ENCODE results near the gene RAB40C.
A peak's percentile ranks its signal among the peaks of the same experiment; 100 is the strongest.

The RAB40C gene

GRCh38 chr16:651844-652243 is 62.0 kb downstream of the RAB40C start:
- H3K36me3 Mint-ChIP-seq (ENCODE audit: low read depth), result no peaks in the 10 kb centered on the region
- no peaks in the 10 kb centered on the region for H3K27me3 Mint-ChIP-seq (ENCODE audit: low read depth)
- no peak for DNase-seq (ENCODE audit: low spot score)
- H3K9me3 Mint-ChIP-seq, result no peaks in the 10 kb centered on the region
- H3K27ac Mint-ChIP-seq, result no peak overlapping the region
- no peak overlapping the region for H3K4me3 Mint-ChIP-seq
- H3K4me1 Mint-ChIP-seq (ENCODE audit: low read depth), result no peaks in the 10 kb centered on the region

GRCh38 chr16:652454-653305 is 62.8 kb downstream of the RAB40C start:
- DNase-seq (ENCODE audit: low spot score), result no peak
- no peaks in the 10 kb centered on the region for H3K27me3 Mint-ChIP-seq (ENCODE audit: low read depth)
- no peaks in the 10 kb centered on the region for H3K36me3 Mint-ChIP-seq (ENCODE audit: low read depth)
- H3K4me3 Mint-ChIP-seq, result no peak overlapping the region
- H3K27ac Mint-ChIP-seq, result no peak overlapping the region
- no peaks in the 10 kb centered on the region for H3K9me3 Mint-ChIP-seq
- no peaks in the 10 kb centered on the region for H3K4me1 Mint-ChIP-seq (ENCODE audit: low read depth)

GRCh38 chr16:654034-654433 is 64.2 kb downstream of the RAB40C start:
- DNase-seq (ENCODE audit: low spot score), result no peak
- Mint-ChIP-seq H3K4me3 (no peak overlapping the region), H3K4me1 (ENCODE audit: low read depth) (no peaks in the 10 kb centered on the region), H3K9me3 (no peaks in the 10 kb centered on the region), H3K27me3 (ENCODE audit: low read depth) (no peaks in the 10 kb centered on the region), H3K36me3 (ENCODE audit: low read depth) (no peaks in the 10 kb centered on the region), H3K27ac (no peak overlapping the region)

- H3K4me1 Mint-ChIP-seq (ENCODE audit: low read depth), result peaks cover 5% of the 10 kb centered on the region
- no peaks in the 10 kb centered on the region for H3K36me3 Mint-ChIP-seq (ENCODE audit: low read depth)
- H3K27ac Mint-ChIP-seq, result no peak overlapping the region
- no peaks in the 10 kb centered on the region for H3K27me3 Mint-ChIP-seq (ENCODE audit: low read depth)
- DNase-seq (ENCODE audit: low spot score), result no peak
- H3K4me3 Mint-ChIP-seq, result no peak overlapping the region
- H3K9me3 Mint-ChIP-seq, result no peaks in the 10 kb centered on the region
These were observed 67.6 kb downstream of the RAB40C start for GRCh38 chr16:657487-657886.

- Mint-ChIP-seq H3K36me3 (ENCODE audit: low read depth) (no peaks in the 10 kb centered on the region), H3K27me3 (ENCODE audit: low read depth) (no peaks in the 10 kb centered on the region), H3K9me3 (no peaks in the 10 kb centered on the region), H3K4me3 (no peak overlapping the region), H3K4me1 (ENCODE audit: low read depth) (peaks cover 5% of the 10 kb centered on the region), H3K27ac (no peak overlapping the region)
- no peak for DNase-seq (ENCODE audit: low spot score)
These were observed 69.1 kb downstream of the RAB40C start for GRCh38 chr16:658679-659571.

- H3K36me3 Mint-ChIP-seq (ENCODE audit: low read depth), result no peaks in the 10 kb centered on the region
- no peaks in the 10 kb centered on the region for H3K27me3 Mint-ChIP-seq (ENCODE audit: low read depth)
- no peak overlapping the region for H3K4me3 Mint-ChIP-seq
- H3K4me1 Mint-ChIP-seq (ENCODE audit: low read depth), result peaks cover 5% of the 10 kb centered on the region
- no peak overlapping the region for H3K27ac Mint-ChIP-seq
- DNase-seq (ENCODE audit: low spot score), result no peak
- H3K9me3 Mint-ChIP-seq, result no peaks in the 10 kb centered on the region
These were observed 69.8 kb downstream of the RAB40C start for GRCh38 chr16:659618-660017.

GRCh38 chr16:660132-660458 is 70.2 kb downstream of the RAB40C start:
- peaks cover 5% of the 10 kb centered on the region for H3K4me1 Mint-ChIP-seq (ENCODE audit: low read depth)

GRCh38 chr16:660459-661183 is 70.8 kb downstream of the RAB40C start:
- peak; percentile 68 for DNase-seq (ENCODE audit: low spot score)
- peak overlapping the region; percentile 36 for H3K27ac Mint-ChIP-seq
- no peak overlapping the region for H3K4me3 Mint-ChIP-seq

More at GRCh38 chr16:660132-660458, 70.2 kb downstream of the RAB40C start:
- H3K4me3 Mint-ChIP-seq, result no peak overlapping the region
- H3K9me3 Mint-ChIP-seq, result no peaks in the 10 kb centered on the region
- H3K27ac Mint-ChIP-seq, result no peak overlapping the region
- no peaks in the 10 kb centered on the region for H3K36me3 Mint-ChIP-seq (ENCODE audit: low read depth)
- DNase-seq (ENCODE audit: low spot score), result no peak
- no peaks in the 10 kb centered on the region for H3K27me3 Mint-ChIP-seq (ENCODE audit: low read depth)

GRCh38 chr16:661184-661821 is 71.4 kb downstream of the RAB40C start:
- H3K4me3 Mint-ChIP-seq, result no peak overlapping the region
- DNase-seq (ENCODE audit: low spot score), result no peak
- H3K27me3 Mint-ChIP-seq (ENCODE audit: low read depth), result no peaks in the 10 kb centered on the region
- H3K4me1 Mint-ChIP-seq (ENCODE audit: low read depth), result peaks cover 5% of the 10 kb centered on the region
- H3K36me3 Mint-ChIP-seq (ENCODE audit: low read depth), result no peaks in the 10 kb centered on the region
- H3K9me3 Mint-ChIP-seq, result no peaks in the 10 kb centered on the region
- H3K27ac Mint-ChIP-seq, result peak overlapping the region; percentile 36

More at GRCh38 chr16:660459-661183, 70.8 kb downstream of the RAB40C start:
- peaks cover 5% of the 10 kb centered on the region for H3K4me1 Mint-ChIP-seq (ENCODE audit: low read depth)
- no peaks in the 10 kb centered on the region for H3K36me3 Mint-ChIP-seq (ENCODE audit: low read depth)
- H3K9me3 Mint-ChIP-seq, result no peaks in the 10 kb centered on the region
- H3K27me3 Mint-ChIP-seq (ENCODE audit: low read depth), result no peaks in the 10 kb centered on the region

- Mint-ChIP-seq H3K27me3 (ENCODE audit: low read depth) (no peaks in the 10 kb centered on the region), H3K36me3 (ENCODE audit: low read depth) (no peaks in the 10 kb centered on the region), H3K4me3 (no peak overlapping the region), H3K9me3 (no peaks in the 10 kb centered on the region), H3K27ac (no peak overlapping the region), H3K4me1 (ENCODE audit: low read depth) (peaks cover 5% of the 10 kb centered on the region)
- DNase-seq (ENCODE audit: low spot score), result no peak
These were observed 72.2 kb downstream of the RAB40C start for GRCh38 chr16:662095-662494.

GRCh38 chr16:662597-662996 is 72.7 kb downstream of the RAB40C start:
- no peaks in the 10 kb centered on the region for H3K27me3 Mint-ChIP-seq (ENCODE audit: low read depth)
- H3K27ac Mint-ChIP-seq, result no peak overlapping the region
- no peak for DNase-seq (ENCODE audit: low spot score)
- no peaks in the 10 kb centered on the region for H3K9me3 Mint-ChIP-seq
- peaks cover 5% of the 10 kb centered on the region for H3K4me1 Mint-ChIP-seq (ENCODE audit: low read depth)
- H3K36me3 Mint-ChIP-seq (ENCODE audit: low read depth), result no peaks in the 10 kb centered on the region
- no peak overlapping the region for H3K4me3 Mint-ChIP-seq

- H3K27ac Mint-ChIP-seq, result no peak overlapping the region
- peaks cover 1% of the 10 kb centered on the region for H3K4me1 Mint-ChIP-seq (ENCODE audit: low read depth)
- peaks cover 2% of the 10 kb centered on the region for H3K36me3 Mint-ChIP-seq (ENCODE audit: low read depth)
- DNase-seq (ENCODE audit: low spot score), result no peak
- no peaks in the 10 kb centered on the region for H3K27me3 Mint-ChIP-seq (ENCODE audit: low read depth)
- no peaks in the 10 kb centered on the region for H3K9me3 Mint-ChIP-seq
- H3K4me3 Mint-ChIP-seq, result no peak overlapping the region
These were observed 76.7 kb downstream of the RAB40C start for GRCh38 chr16:666572-666971.

GRCh38 chr16:667113-667779 is 77.4 kb downstream of the RAB40C start:
- Mint-ChIP-seq H3K4me3 (peak overlapping the region; percentile 71), H3K4me1 (ENCODE audit: low read depth) (peaks cover 1% of the 10 kb centered on the region), H3K36me3 (ENCODE audit: low read depth) (peaks cover 2% of the 10 kb centered on the region), H3K9me3 (no peaks in the 10 kb centered on the region), H3K27ac (peak overlapping the region; percentile 81), H3K27me3 (ENCODE audit: low read depth) (no peaks in the 10 kb centered on the region)
- DNase-seq (ENCODE audit: low spot score), result no peak
